CMK (cell line): Measurements from ENCODE around the gene CACNA1B.

Experiments
- DNase-seq: peaks from one replicate; pipeline ENCODE4 v3.0.0-alpha.2; 2010; ENCODE audit warnings: low read depth

The CACNA1B gene

GRCh38 chr9:138040446-138041430, 163.2 kb downstream of the CACNA1B start:
- DNase-seq: no peak

- no peak for DNase-seq
These were observed 164.6 kb downstream of the CACNA1B start for GRCh38 chr9:138042146-138042545.

- DNase-seq: no peak
These were observed 165.1 kb downstream of the CACNA1B start for GRCh38 chr9:138042640-138043039.

GRCh38 chr9:138043061-138043410, 165.5 kb downstream of the CACNA1B start:
- DNase-seq: no peak

GRCh38 chr9:138043411-138044345, 166.1 kb downstream of the CACNA1B start:
- DNase-seq: no peak

GRCh38 chr9:138044485-138045383, 167.2 kb downstream of the CACNA1B start:
- DNase-seq: no peak

GRCh38 chr9:138045541-138046490, 168.2 kb downstream of the CACNA1B start:
- no peak for DNase-seq

- DNase-seq: no peak
These were observed 169.2 kb downstream of the CACNA1B start for GRCh38 chr9:138046641-138047301.

- no peak for DNase-seq
These were observed 170.0 kb downstream of the CACNA1B start for GRCh38 chr9:138047469-138048040.

- DNase-seq: no peak
These were observed 170.6 kb downstream of the CACNA1B start for GRCh38 chr9:138048184-138048583.

GRCh38 chr9:138049085-138049778, 171.7 kb downstream of the CACNA1B start:
- no peak for DNase-seq

GRCh38 chr9:138049779-138050471, 172.3 kb downstream of the CACNA1B start:
- no peak for DNase-seq

GRCh38 chr9:138050472-138051330, 173.1 kb downstream of the CACNA1B start:
- no peak for DNase-seq

- no peak for DNase-seq
These were observed 174.2 kb downstream of the CACNA1B start for GRCh38 chr9:138051586-138052321.

GRCh38 chr9:138052322-138052615, 174.7 kb downstream of the CACNA1B start:
- DNase-seq: no peak

GRCh38 chr9:138052635-138053320, 175.2 kb downstream of the CACNA1B start:
- no peak for DNase-seq
